Islet of Langerhans (tissue), 1 donor: Measurements from ENCODE around the gene ERO1A.

ENCODE experiments used
- FAIRE-seq: peaks from one replicate; lab custom pipeline; 2011; peaks lifted over from hg19 to GRCh38; lab: Jason Lieb, UNC

Gene ERO1A

GRCh38 chr14:52694761-52695480 lies 437 bp downstream of the ERO1A start:
- no peak for FAIRE-seq

DNA sequence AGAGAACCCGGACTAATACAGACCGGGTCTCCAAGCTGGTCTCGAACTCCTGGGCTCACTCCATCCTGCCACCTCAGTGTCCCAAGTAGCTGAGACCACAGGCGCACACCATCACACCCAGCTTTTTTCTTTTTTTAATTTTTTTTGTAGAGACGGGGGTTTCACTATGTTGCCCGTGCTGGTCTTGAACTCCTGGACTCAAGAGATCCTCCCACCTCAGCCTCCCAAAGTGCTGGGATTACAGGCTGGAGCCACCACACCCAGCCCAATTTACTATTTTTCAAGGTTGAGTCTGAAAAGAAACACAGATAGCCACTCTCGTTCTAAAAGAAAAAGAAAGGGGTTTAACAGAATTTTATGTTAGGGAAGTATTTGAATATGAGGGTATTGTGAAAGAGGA lies 1.8 kb downstream of the ERO1A start:
- no peak for FAIRE-seq

GRCh38 chr14:52693036-52693435 lies 2.3 kb downstream of the ERO1A start:
- no peak for FAIRE-seq

- no peak for FAIRE-seq
These were observed 3.0 kb downstream of the ERO1A start for GRCh38 chr14:52692248-52692962.

- FAIRE-seq: no peak
These were observed 4.2 kb downstream of the ERO1A start for GRCh38 chr14:52690983-52691760.

DNA sequence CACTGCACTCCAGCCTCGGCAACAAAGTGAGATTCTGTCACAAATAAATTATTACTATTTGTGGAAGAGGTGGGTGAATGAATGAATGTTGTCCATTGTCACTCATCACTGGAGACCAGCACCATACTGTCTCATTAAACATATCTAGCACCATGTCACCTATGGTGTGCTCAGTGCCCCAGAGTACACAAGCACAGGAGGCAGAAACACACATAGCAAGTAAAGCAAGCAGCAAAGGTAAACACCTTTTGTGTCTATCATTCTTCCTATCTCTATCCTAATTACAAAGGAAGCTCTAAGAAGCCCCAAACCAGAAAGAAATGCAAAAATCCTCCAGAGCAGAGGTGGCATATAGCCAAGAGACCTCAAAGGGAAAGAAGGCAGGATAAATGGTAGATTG lies 9.2 kb downstream of the ERO1A start:
- no peak for FAIRE-seq

DNA sequence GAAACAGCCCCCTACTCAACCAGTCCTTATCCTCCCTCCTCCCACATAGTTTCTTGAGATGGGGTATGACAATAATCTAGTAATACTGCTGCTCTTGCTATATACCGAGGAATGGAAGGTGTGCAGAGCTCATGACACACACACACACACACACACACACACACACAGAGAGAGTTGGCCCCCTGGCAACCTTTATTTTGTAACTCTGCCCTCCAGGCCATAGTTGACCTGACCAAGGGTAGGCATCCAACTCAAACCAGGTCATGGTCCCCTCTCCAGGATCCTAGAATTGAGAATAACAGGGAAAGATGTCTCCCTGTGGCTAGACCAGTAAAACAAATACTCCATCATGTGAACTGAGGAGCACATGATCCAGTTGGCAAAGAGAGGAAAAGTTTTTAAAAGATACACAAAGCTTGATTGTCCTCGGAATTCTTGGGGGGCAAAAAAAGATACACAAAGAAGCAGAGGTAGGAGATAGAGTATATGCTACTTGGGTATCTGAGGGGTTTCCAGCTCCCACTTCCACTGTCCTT lies 11.3 kb downstream of the ERO1A start:
- no peak for FAIRE-seq

DNA sequence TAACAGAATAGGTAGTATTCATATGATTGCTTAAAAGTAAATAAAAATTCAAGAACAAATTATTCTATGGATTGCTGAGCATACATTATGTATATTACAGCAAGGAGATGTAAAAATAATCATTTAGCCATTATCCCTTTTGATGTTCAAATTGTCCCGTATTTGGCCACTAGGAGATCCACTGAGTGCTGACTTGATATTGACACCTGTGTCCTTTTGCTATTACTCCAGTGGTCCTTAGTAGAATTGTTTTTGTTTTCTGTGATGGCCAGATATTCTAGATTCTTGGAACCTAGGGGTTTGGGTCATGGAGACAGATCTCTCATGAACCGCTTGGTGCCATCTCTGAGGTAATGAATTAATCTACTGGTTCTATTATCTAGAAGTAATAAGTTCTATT lies 16.8 kb downstream of the ERO1A start:
- FAIRE-seq: no peak

DNA sequence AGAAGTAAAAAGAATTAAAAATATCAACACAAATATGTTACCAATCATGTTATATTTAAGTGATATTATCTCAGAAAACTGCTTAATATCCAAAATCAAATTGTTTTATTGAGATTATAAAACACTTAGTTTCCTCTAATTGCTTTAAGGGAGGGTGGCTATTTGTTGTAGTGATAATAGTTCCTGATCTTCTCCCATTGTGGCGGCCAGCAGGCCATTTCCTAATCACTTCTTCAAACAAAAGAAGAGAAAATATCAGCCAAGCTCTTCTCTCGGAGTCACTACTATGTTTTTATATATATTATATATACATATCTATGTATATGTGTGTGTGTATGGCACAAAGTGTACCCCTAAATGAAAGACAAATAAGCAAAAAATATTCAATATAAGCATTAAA lies 31.5 kb downstream of the ERO1A start:
- FAIRE-seq: no peak

DNA sequence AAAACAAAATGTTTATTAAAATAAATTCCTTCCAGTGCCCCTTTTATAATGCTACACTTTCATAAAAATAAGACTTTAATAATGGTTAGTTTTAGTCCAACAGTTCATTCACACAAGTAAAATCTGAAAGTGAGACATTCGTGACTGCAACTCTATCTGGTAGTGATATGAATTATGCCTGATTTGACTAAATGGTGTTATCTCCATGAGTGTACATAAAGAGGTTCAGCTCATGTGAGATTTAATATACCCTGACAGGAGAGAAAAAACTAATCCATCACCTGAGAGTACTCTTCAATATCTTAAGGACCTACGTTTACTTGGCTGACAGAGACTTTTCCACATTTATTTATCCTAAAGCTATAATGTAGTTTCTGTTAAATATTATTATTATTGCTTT lies 34.0 kb downstream of the ERO1A start:
- peak; percentile 5 for FAIRE-seq

GRCh38 chr14:52660832-52661231 lies 34.5 kb downstream of the ERO1A start:
- FAIRE-seq: no peak

GRCh38 chr14:52660325-52660724 lies 35.0 kb downstream of the ERO1A start:
- FAIRE-seq: no peak

DNA sequence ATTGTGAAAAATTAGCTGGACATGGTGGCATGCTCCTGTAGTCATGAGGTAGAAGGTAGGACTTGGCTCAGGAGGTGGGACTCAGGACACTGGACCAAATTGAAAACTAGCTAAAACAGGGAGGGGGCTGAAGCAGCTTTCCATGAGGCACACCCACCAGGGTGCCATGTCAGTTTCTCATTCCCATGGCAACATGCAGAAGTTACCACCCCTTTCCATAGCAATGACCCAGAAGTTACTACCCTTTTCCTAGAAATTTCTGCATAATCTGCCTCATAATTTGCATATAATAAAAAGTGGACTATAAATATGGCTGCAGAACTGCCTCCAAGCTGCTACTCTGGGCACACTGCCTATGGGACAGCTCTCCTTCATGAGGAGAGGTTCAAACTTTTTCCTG lies 38.5 kb downstream of the ERO1A start:
- FAIRE-seq: no peak

GRCh38 chr14:52650774-52651173 lies 44.6 kb downstream of the ERO1A start:
- no peak for FAIRE-seq

GRCh38 chr14:52649511-52649910 lies 45.8 kb downstream of the ERO1A start:
- FAIRE-seq: no peak

GRCh38 chr14:52641745-52642144 lies 53.6 kb downstream of the ERO1A start:
- FAIRE-seq: no peak

- FAIRE-seq: no peak
These were observed 55.2 kb downstream of the ERO1A start for GRCh38 chr14:52640137-52640536.

DNA sequence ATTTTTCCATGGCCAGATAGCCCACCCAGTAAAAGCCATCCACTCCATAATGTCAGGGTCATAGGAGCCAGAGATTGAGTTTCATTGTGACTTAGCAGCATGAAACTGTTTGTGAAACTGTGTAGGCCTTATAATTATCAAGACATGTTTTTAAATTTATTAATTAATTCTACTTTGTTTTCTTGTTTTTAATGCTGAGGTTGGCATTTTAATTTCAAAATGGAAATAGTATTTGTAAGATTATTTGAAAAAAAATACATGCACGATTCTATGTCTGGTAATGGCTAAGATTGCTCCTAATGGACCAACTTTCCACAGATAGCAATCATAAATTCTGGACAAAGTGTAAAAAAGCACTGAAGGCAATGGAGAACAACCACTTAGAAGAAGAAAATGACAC lies 75.7 kb downstream of the ERO1A start:
- FAIRE-seq: no peak

DNA sequence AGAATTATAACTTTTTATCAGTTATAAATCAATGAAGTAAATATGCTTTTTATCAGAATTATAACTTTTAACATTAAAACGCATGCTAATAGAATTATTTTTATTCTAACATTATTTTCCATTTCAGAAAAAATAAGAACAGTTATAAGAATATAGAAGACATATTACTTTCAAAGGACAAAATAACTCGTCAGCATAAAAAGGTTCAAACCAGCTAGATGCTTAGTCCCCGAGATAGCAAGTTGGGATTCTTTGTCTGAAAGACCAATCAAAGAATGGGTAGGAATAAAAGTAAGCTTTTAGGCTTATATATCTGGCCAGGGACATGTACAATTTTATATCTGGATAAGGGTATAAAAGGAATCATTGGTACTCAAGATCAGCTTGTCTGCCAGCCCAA lies 76.8 kb downstream of the ERO1A start:
- FAIRE-seq: no peak

DNA sequence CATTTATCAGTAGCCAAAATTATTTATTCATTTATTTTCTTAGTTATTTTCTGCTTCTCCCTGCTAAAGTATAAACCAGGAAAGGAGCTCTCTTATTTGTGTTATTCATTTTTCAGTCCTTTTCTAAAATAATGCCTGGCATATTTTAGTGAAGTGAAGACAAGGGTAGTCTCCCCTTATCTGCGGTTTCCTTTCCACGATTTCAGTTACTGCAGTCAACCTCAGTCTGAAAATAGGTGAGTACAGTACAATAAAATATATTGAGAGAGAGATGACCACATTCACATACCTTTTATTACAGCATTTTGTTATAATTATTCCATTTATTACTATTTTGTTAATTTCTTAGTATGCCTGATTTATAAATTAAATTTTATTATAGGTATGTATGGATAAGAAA lies 85.2 kb downstream of the ERO1A start:
- FAIRE-seq: no peak

GRCh38 chr14:52609445-52610044 lies 85.8 kb downstream of the ERO1A start:
- FAIRE-seq: no peak

- no peak for FAIRE-seq
These were observed 88.3 kb downstream of the ERO1A start for GRCh38 chr14:52607061-52607460.

DNA sequence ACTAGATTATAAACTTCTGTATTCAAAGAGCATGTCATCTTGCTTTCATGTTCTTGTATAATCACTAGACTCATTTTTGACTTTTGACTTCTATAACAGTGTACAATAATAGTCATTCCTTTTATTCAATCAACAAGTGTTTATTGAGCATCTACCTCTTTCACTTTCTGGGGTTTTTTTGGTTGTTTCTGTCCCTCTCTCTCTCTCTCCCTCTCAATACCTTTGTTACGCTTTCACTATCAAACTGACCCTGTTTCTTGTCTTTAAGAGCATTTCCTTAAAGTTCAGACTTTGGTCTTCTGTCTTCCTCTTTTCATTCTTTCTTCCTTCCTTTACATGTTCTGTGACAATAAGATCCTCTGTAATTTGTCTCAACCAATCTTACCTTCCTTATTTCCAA lies 93.2 kb downstream of the ERO1A start:
- FAIRE-seq: no peak
